Measurements from ENCODE around the gene ATRAID. TPM values are rescaled to one million over a fixed set of nuclear protein-coding genes. Genes with fewer than 3 reads are reported as not detected.

Gene ATRAID
- total RNA-seq, 1 experiment from 2014 or later, result 92.8 TPM

DNA sequence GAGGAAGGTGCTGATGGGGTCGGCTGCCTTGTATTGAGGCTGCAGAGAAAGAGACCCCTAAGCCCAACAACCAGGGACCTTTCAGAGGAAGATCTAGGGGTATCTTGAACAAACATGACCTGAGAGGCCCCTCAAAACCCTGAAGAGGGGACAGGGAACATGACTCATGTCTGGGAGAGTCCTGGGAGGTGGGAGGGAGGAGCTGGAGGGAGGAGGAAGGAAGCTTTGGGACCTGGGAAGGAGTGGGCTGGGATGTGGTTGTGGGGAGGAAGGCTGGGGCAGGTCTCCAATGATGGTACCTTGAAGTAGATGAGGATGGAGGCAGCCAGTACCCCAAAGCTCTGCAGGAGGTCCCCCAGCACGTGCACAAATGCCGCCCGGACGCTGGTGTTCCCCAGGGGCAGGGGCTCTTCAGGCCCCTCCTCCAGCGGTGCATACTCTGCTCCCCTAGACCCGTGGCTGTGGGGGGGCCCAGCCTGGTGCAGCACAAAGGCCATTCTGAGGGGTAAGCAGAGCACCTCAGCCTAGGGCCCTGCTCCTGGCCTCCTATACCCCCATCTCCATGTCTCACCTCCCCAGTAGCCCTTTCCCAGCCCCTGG is 45.1 kb downstream of the ATRAID start:
- no peaks in the 10 kb centered on the region for H3F3A ChIP-seq (ENCODE audit: insufficient read depth, low read depth)
- TF ChIP-seq, protein P1, sequence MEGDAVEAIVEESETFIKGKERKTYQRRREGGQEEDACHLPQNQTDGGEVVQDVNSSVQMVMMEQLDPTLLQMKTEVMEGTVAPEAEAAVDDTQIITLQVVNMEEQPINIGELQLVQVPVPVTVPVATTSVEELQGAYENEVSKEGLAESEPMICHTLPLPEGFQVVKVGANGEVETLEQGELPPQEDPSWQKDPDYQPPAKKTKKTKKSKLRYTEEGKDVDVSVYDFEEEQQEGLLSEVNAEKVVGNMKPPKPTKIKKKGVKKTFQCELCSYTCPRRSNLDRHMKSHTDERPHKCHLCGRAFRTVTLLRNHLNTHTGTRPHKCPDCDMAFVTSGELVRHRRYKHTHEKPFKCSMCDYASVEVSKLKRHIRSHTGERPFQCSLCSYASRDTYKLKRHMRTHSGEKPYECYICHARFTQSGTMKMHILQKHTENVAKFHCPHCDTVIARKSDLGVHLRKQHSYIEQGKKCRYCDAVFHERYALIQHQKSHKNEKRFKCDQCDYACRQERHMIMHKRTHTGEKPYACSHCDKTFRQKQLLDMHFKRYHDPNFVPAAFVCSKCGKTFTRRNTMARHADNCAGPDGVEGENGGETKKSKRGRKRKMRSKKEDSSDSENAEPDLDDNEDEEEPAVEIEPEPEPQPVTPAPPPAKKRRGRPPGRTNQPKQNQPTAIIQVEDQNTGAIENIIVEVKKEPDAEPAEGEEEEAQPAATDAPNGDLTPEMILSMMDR (conservative IDR thresholded peaks at IDR 0.05), result no peak
- no peak for TF ChIP-seq EZH2 (IDR thresholded peaks at IDR 0.05; ENCODE audit: low read depth)
- H3K27me3 ChIP-seq (ENCODE audit: insufficient read depth, low read depth), result peaks cover 42% of the 10 kb centered on the region
- ChIA-PET CTCF (no interaction called here), POLR2A (ENCODE audit: unreplicated experiment) (no interaction called here)
- no peaks in the 10 kb centered on the region for H3K79me2 ChIP-seq (ENCODE audit: low read depth)
- intact Hi-C loops (cut with micrococcal nuclease; ENCODE audit: unreplicated experiment), result no loop called here
- BruUV-seq (replicated peaks), result no TSS peak
- no peak for DNase-seq
- no peaks in the 10 kb centered on the region for H4K20me1 ChIP-seq (ENCODE audit: insufficient read depth)
- no peak overlapping the region for H3K4me2 ChIP-seq
- no peaks in the 10 kb centered on the region for H3K4me1 ChIP-seq (replicated peaks; ENCODE audit: insufficient read depth)
- H3K9me2 ChIP-seq (ENCODE audit: insufficient read depth), result no peaks in the 10 kb centered on the region
- no peaks in the 10 kb centered on the region for H3K9me3 ChIP-seq (ENCODE audit: insufficient read depth, low read depth)
- no peak overlapping the region for H3K27ac ChIP-seq
- no peaks in the 10 kb centered on the region for H3K36me3 ChIP-seq (ENCODE audit: low read depth)
- H2AFZ ChIP-seq, result no peak overlapping the region
- H3K4me3 ChIP-seq, result no peak overlapping the region

DNA sequence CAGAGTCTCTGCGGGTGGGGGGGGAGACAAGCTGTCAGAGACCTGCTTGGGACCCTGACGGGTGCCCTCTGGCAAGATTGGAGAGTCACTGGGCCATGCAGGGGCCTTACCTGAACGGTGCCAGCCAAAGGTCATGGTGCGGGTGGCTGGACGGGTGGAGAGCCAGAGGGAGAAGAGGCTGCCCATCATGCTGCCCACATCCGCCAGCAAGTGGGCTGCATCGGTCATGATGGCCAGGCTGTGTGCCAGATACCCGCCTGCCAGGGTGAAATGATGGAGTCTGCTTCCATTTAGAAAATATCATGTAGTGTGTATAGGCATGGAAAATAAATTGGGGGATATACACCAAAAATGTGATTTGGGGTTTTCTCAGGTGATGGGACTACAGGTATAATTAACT is 46.2 kb downstream of the ATRAID start:
- CTCF ChIA-PET, result no interaction called here

DNA sequence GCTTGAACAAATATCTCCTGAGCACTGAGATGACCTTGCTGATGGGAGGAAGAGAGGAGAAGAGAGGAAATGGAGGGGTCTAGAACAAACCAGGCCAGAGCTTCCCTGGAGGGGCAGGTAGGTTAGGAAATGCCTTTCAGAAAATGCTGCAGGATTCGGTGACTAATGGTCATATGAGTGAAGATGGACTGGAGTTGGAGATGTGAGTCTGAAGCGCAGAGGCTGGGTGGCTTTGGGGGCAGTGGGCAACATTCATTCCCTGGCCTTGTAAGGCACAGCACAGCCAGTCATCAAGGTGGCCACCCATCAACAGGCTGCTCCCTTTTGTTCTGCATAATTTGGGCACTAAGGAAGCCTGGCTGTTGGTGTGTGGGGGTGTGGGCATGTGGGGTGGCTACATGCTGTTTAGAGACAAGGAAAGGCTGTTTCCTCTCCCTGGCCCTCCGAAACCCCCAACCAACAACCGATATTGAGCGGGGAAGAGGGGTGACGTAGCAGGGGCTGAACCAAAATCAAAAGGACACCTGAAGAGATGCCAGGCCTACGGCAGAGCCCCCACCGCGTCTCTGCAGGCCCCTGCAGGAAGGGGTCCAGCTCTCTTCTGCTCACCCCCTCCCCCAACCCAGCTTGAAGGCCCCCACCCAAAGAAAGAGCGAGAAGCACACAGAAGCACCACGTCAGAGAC is 49.5 kb downstream of the ATRAID start:
- Histone ChIP-seq H3K27me3 (ENCODE audit: insufficient read depth, low read depth) (peaks cover 70% of the 10 kb centered on the region), H3K9me3 (ENCODE audit: insufficient read depth, low read depth) (no peaks in the 10 kb centered on the region), H3K4me3 (no peak overlapping the region), H3K79me2 (ENCODE audit: low read depth) (no peaks in the 10 kb centered on the region), H3K9me2 (ENCODE audit: insufficient read depth) (no peaks in the 10 kb centered on the region), H3K27ac (no peak overlapping the region), H3K36me3 (ENCODE audit: low read depth) (no peaks in the 10 kb centered on the region), H3K4me1 (replicated peaks; ENCODE audit: insufficient read depth) (no peaks in the 10 kb centered on the region), H4K20me1 (ENCODE audit: insufficient read depth) (no peaks in the 10 kb centered on the region), H3K4me2 (no peak overlapping the region), H3F3A (ENCODE audit: insufficient read depth, low read depth) (no peaks in the 10 kb centered on the region; the same call in 1 of the 2 replicates), H2AFZ (no peak overlapping the region)
- POLR2A ChIA-PET (ENCODE audit: unreplicated experiment), result no interaction called here
- BruUV-seq (replicated peaks), result no TSS peak
- intact Hi-C loops (cut with micrococcal nuclease; ENCODE audit: unreplicated experiment), result no loop called here
- DNase-seq, result no peak
- TF ChIP-seq, protein P1 (conservative IDR thresholded peaks at IDR 0.05), result no peak
- TF ChIP-seq EZH2 (IDR thresholded peaks at IDR 0.05; ENCODE audit: low read depth), result no peak
- CTCF ChIA-PET, result no interaction called here

More for the DNA sequence above, 46.2 kb downstream of the ATRAID start:
- TF ChIP-seq, protein P1 (conservative IDR thresholded peaks at IDR 0.05), result no peak
- no peak for TF ChIP-seq EZH2 (IDR thresholded peaks at IDR 0.05; ENCODE audit: low read depth)
- Histone ChIP-seq H3K4me1 (replicated peaks; ENCODE audit: insufficient read depth) (no peaks in the 10 kb centered on the region), H3K9me2 (ENCODE audit: insufficient read depth) (no peaks in the 10 kb centered on the region), H3K4me2 (no peak overlapping the region), H3K27ac (no peak overlapping the region), H3K9me3 (ENCODE audit: insufficient read depth, low read depth) (no peaks in the 10 kb centered on the region), H4K20me1 (ENCODE audit: insufficient read depth) (no peaks in the 10 kb centered on the region), H3K27me3 (ENCODE audit: insufficient read depth, low read depth) (peaks cover 49% of the 10 kb centered on the region), H2AFZ (no peak overlapping the region), H3K4me3 (no peak overlapping the region), H3K79me2 (ENCODE audit: low read depth) (no peaks in the 10 kb centered on the region), H3F3A (ENCODE audit: insufficient read depth, low read depth) (no peaks in the 10 kb centered on the region), H3K36me3 (ENCODE audit: low read depth) (no peaks in the 10 kb centered on the region)
- intact Hi-C loops (cut with micrococcal nuclease; ENCODE audit: unreplicated experiment), result no loop called here
- POLR2A ChIA-PET (ENCODE audit: unreplicated experiment), result no interaction called here
- BruUV-seq (replicated peaks), result no TSS peak
- no peak for DNase-seq

All from PC-9 (cell line).